ENCODE results near the gene JAZF1. TPM values are rescaled to one million over a fixed set of nuclear protein-coding genes. Genes with fewer than 3 reads are reported as not detected.

The JAZF1 gene
- total and polyA plus RNA-seq, 8 donors = 4.0 to 13.9 (median 6.0) TPM

DNA sequence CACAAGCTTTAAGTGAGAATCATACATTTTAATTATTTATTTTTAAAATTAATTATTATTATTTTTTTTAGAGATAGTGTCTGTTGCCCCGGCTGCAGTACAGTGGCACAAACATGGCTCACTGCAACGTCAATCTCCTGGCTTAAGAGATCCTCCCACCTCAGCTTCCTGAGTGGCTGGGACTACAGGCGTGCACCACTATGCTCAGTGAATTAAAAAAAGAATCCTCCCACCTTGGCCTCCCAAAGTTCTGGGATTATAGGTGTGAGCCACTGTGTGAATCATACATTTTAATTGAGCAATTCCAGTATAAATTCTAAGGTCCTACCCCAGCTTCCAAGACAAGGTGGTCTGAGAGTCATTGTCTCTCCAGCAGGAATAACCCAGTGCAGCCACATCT is 172.4 kb downstream of the JAZF1 start:
- no peak for ATAC-seq
- Histone ChIP-seq H3K4me1 (no peaks in the 10 kb centered on the region), H3K4me3 (no peak overlapping the region), H3K27me3 (no peaks in the 10 kb centered on the region), H3K27ac (no peak overlapping the region), H3K36me3 (no peaks in the 10 kb centered on the region), H3K9me3 (no peaks in the 10 kb centered on the region)
- intact Hi-C loops (cut with DNase I) = no loop called here
- FAIRE-seq = no peak
- DNase-seq = no peak
- TF ChIP-seq, protein P1, sequence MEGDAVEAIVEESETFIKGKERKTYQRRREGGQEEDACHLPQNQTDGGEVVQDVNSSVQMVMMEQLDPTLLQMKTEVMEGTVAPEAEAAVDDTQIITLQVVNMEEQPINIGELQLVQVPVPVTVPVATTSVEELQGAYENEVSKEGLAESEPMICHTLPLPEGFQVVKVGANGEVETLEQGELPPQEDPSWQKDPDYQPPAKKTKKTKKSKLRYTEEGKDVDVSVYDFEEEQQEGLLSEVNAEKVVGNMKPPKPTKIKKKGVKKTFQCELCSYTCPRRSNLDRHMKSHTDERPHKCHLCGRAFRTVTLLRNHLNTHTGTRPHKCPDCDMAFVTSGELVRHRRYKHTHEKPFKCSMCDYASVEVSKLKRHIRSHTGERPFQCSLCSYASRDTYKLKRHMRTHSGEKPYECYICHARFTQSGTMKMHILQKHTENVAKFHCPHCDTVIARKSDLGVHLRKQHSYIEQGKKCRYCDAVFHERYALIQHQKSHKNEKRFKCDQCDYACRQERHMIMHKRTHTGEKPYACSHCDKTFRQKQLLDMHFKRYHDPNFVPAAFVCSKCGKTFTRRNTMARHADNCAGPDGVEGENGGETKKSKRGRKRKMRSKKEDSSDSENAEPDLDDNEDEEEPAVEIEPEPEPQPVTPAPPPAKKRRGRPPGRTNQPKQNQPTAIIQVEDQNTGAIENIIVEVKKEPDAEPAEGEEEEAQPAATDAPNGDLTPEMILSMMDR (IDR thresholded peaks at IDR 0.05) = no peak
- 60 to 89% methylated on average over 3 of the region's 3 CpGs for WGBS, 2 donors

DNA sequence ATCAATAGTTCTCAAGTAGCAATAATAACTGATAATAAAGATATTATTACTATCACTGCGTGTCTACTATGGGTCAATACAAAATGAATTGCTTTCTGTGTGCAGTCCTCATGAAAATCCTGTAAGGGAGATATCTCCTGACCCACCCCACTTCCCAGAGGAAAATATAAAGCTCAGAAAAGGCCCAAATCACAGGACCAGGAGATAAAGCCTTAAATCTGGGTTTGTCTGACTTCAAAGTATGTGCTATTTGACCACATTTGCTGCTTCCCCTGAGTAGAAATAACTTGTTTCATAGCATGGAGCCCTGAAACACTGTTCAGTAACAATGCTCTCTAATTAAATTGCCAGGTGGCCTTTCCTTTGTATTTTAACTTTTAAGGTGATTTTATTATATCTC is 174.1 kb downstream of the JAZF1 start:
- 87 to 100% methylated on average over 1 of the region's 1 CpG for whole genome bisulfite sequencing, 2 donors
- FAIRE-seq (no peak), ATAC-seq (no peak), DNase-seq (no peak)
- Histone ChIP-seq H3K27me3 (no peaks in the 10 kb centered on the region), H3K9me3 (no peaks in the 10 kb centered on the region), H3K4me3 (no peak overlapping the region), H3K36me3 (no peaks in the 10 kb centered on the region), H3K4me1 (no peaks in the 10 kb centered on the region), H3K27ac (no peak overlapping the region)
- TF ChIP-seq, protein P1 (IDR thresholded peaks at IDR 0.05) = no peak
- intact Hi-C loops (cut with DNase I) = no loop called here

DNA sequence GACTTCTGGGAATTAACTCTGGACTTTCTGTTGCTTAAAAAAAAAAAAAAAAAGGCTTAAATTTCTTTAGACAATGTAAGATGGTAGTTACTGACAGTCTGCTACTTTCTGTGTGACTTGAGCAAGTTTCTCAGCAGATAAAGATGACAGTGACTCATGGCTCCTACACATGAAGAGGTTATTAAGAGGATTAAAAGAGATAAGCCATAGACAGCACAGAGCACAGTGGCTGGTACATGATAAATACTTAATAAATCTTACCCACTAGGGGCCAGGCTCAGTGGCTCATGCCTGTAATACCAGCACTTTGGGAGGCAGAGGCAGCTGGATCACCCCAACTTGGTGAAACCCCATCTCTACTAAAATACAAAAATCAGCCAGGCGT is 174.8 kb downstream of the JAZF1 start:
- Histone ChIP-seq H3K27me3 (no peaks in the 10 kb centered on the region), H3K27ac (no peak overlapping the region), H3K4me1 (no peaks in the 10 kb centered on the region), H3K9me3 (no peaks in the 10 kb centered on the region), H3K36me3 (no peaks in the 10 kb centered on the region), H3K4me3 (no peak overlapping the region)
- no peak for ATAC-seq
- 94 to 98% methylated on average over 1 of the region's 1 CpG for WGBS, 2 donors
- no peak for DNase-seq
- FAIRE-seq = no peak
- intact Hi-C loops (cut with DNase I) = no loop called here
- TF ChIP-seq, protein P1 (IDR thresholded peaks at IDR 0.05) = no peak

DNA sequence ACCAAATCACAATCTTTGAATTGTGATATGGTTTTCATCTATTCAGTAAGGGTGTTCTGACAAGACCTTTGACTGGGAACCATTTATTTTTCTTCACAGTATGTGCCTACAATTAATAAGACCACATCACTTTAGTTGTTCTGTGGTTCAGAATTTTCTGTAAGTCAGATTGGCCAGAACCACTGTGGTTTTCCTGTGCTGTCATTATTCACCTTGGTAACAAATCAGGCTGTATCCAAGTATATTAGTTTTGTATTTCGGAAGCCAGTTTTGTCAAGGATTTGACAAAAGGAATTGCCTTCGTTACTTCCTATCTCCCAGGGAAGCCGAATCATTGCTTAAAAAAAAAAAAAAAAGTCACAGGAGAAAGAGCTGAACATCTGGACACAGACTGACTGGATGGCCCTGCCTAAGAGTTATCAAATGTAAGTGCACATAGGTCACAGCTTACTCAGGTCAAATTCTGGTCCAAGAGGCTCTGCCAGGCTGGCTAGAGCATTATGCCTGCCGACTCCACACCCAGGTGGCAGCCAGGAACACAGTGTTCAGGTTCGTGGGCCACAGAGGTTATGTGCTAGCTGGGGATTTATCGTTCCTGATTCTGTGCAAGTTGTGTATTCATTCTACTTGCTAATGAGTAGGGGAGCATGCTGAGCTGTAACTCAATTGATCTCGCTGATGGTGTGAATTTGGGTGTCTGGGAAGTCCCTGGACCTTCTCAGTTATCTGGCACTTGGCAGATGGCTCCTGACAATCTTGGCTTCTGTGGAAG is 175.3 kb downstream of the JAZF1 start:
- Histone ChIP-seq H3K36me3 (no peaks in the 10 kb centered on the region), H3K9me3 (no peaks in the 10 kb centered on the region), H3K4me1 (no peaks in the 10 kb centered on the region), H3K27me3 (no peaks in the 10 kb centered on the region), H3K4me3 (no peak overlapping the region), H3K27ac (no peak overlapping the region)
- WGBS, 2 donors = 73 to 88% methylated on average over 7 of the region's 7 CpGs
- ATAC-seq = peak in 2 of 4 donors; percentile 25 to 30
- FAIRE-seq = no peak
- intact Hi-C loops (cut with DNase I) = no loop called here
- TF ChIP-seq, protein P1 (IDR thresholded peaks at IDR 0.05) = no peak
- no peak for DNase-seq

DNA sequence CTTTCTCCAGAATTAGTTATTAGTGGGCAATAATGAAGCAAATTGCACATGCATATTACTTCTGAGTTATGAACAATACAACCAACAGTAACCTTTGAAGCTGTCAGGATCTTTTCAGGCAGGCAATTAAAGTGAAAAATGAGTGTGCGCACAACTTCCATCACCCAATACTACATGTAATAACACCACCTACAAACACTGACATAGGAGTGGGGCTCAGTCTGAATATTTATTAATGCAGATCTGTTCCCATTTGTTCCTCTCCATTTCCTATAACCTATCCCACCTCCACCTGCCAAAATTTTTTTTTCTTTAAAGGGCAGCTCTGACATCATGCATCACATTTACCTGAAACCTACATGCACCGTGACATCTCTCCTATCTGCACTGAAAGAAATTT is 177.2 kb downstream of the JAZF1 start:
- no peak for ATAC-seq
- Histone ChIP-seq H3K36me3 (no peaks in the 10 kb centered on the region), H3K4me1 (no peaks in the 10 kb centered on the region), H3K27ac (no peak overlapping the region), H3K9me3 (no peaks in the 10 kb centered on the region), H3K4me3 (no peak overlapping the region), H3K27me3 (no peaks in the 10 kb centered on the region)
- WGBS, 2 donors = 98 to 99% methylated on average over 2 of the region's 2 CpGs
- FAIRE-seq = no peak
- DNase-seq = no peak
- TF ChIP-seq, protein P1 (IDR thresholded peaks at IDR 0.05) = no peak
- intact Hi-C loops (cut with DNase I) = no loop called here

All from pancreas (tissue), 10 donors.